Tibial nerve (tissue), 4 donors: ENCODE measurements around the gene NCOA7. TPM values are rescaled to one million over a fixed set of nuclear protein-coding genes. Genes with fewer than 3 reads are reported as not detected.

ENCODE experiments used
- DNase-seq, 2 donors: peaks; one replicate each; pipeline ENCODE4 v3.0.0-alpha.2; 2019; ENCODE audit warnings: low spot score in 2 of 2
- H3K27ac ChIP-seq, 4 donors: fragments of 200-600 bp; sonication (generic) in 3 of 4; one replicate each; pipeline ENCODE4 v1.5.1; 2017 to 2019; ENCODE audit warnings: mild to moderate bottlenecking in 1 of 4
- H3K27me3 ChIP-seq, 2 donors: fragments of 200-600 bp; sonication (generic) in 1 of 2; one replicate each; pipeline versions ENCODE4 v1.5.1 to v1.6.0; 2017 to 2019
- H3K36me3 ChIP-seq, 3 donors: fragments of 200-600 bp; sonication (generic); one replicate each; pipeline ENCODE4 v1.5.1; 2018 to 2019
- H3K4me1 ChIP-seq, 4 donors: fragments of 200-600 bp; sonication (generic) in 3 of 4; one replicate each; pipeline ENCODE4 v1.5.1; 2017 to 2019
- H3K4me3 ChIP-seq, 4 donors: fragments of 200-600 bp; sonication (generic) in 3 of 4; one replicate each; pipeline ENCODE4 v1.5.1; 2017 to 2019; ENCODE audit warnings: mild to moderate bottlenecking in 1 of 4, moderate library complexity in 1 of 4
- H3K9me3 ChIP-seq, 4 donors: fragments of 200-600 bp; sonication (generic) in 3 of 4; one replicate each; pipeline ENCODE4 v1.5.1; 2017 to 2019
- EP300 ChIP-seq, 2 donors: sonication (generic); formaldehyde crosslinking; IDR thresholded peaks; one replicate each; pipeline ENCODE4 v1.6.1; 2017; ENCODE audit warnings: antibody characterized with exemption in 2 of 2, mild to moderate bottlenecking in 1 of 2
- POLR2A ChIP-seq, 2 donors: fragments of 450-650 bp; IDR thresholded peaks; one replicate each; pipeline ENCODE4 v1.6.1; 2017; ENCODE audit warnings: antibody characterized with exemption in 2 of 2, mild to moderate bottlenecking in 2 of 2, moderate library complexity in 2 of 2
- WGBS, 2 donors: methylation state at CpG; one replicate each; pipeline ENCODE4 v1.1.5; 2018; 5-methylcytosine and 5-hydroxymethylcytosine counted together
- total RNA-seq, 4 donors: library from RNA; depleted of rRNA; stranded (reverse); fragments of >200 nt; gene quantifications; one replicate each; pipeline ENCODE4 v1.1.0, GENCODE V29; 2016
- TF ChIP-seq, protein P1 (sequence below), 5 experiments: fragments of 200-600 bp in 3 of 5; fragments of 450-650 bp in 2 of 5; sonication (generic) in 3 of 5; IDR thresholded peaks; one replicate each; pipeline ENCODE4 v1.5.1; 2016 to 2019; ENCODE audit warnings: antibody characterized with exemption in 5 of 5, mild to moderate bottlenecking in 3 of 5, moderate library complexity in 2 of 5

The NCOA7 gene
- total RNA-seq, 4 donors from 2014 or later = 38.7 to 86.7 (median 59.7) TPM

- Histone ChIP-seq H3K9me3 (no peaks in the 10 kb centered on the region), H3K36me3 (peaks cover 0 to 8% (median 0%) of the 10 kb centered on the region in 3 donors), H3K4me1 (peaks cover 0 to 47% (median 0%) of the 10 kb centered on the region in 4 donors), H3K4me3 (no peak overlapping the region), H3K27me3 (no peaks in the 10 kb centered on the region), H3K27ac (no peak overlapping the region)
- TF ChIP-seq EP300 (IDR thresholded peaks at IDR 0.05) (no peak), POLR2A (IDR thresholded peaks at IDR 0.05) (no peak)
- TF ChIP-seq, protein P1, sequence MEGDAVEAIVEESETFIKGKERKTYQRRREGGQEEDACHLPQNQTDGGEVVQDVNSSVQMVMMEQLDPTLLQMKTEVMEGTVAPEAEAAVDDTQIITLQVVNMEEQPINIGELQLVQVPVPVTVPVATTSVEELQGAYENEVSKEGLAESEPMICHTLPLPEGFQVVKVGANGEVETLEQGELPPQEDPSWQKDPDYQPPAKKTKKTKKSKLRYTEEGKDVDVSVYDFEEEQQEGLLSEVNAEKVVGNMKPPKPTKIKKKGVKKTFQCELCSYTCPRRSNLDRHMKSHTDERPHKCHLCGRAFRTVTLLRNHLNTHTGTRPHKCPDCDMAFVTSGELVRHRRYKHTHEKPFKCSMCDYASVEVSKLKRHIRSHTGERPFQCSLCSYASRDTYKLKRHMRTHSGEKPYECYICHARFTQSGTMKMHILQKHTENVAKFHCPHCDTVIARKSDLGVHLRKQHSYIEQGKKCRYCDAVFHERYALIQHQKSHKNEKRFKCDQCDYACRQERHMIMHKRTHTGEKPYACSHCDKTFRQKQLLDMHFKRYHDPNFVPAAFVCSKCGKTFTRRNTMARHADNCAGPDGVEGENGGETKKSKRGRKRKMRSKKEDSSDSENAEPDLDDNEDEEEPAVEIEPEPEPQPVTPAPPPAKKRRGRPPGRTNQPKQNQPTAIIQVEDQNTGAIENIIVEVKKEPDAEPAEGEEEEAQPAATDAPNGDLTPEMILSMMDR (IDR thresholded peaks at IDR 0.05) = no peak
- DNase-seq = no peak
- WGBS, 2 donors = 79 to 81% methylated on average over 8 of the region's 8 CpGs
These were observed 34.4 kb downstream of the NCOA7 start for GRCh38 chr6:125824946-125825771.

DNA sequence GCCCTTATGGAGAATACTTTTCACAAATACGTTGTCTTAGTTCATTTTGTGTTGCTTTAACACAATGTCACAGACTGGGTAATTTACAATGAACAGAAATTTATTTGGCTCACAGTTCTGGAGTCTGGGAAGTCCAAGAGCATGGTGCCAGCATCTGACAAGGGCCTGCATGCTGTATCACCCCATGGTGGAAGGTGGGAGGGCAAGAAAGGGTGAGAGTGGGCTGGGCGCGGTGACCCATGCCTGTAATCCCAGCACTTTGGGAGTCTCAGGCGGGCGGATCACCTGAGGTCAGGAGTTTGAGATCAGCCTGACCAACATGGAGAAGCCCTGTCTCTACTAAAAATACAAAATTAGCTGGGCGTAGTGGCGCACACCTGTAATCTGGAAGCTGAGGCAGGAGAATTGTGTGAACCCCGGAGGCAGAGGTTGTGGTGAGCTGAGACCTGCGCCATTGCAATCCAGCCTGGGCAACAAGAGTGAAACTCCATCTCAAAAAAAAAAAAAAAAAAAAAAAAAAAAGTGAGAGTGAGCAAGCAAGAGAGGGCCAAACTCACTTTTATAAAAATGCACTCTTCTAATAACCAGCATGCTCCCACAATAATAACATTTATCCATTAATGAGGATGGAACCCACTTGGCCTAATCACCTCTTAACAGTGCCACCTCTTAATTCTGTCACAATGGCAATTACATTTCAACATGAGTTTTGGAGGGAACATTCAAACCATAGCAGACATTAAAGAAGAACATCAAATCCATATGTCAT, 36.1 kb downstream of the NCOA7 start:
- Histone ChIP-seq H3K27me3 (no peaks in the 10 kb centered on the region), H3K9me3 (no peaks in the 10 kb centered on the region), H3K27ac (no peak overlapping the region), H3K36me3 (no peaks in the 10 kb centered on the region), H3K4me3 (no peak overlapping the region), H3K4me1 (peaks cover 0 to 36% (median 2%) of the 10 kb centered on the region in 4 donors)
- DNase-seq = no peak
- WGBS, 2 donors = 96 to 97% methylated on average over 9 of the region's 9 CpGs
- TF ChIP-seq, protein P1 (IDR thresholded peaks at IDR 0.05) = no peak
- no peak for TF ChIP-seq POLR2A (IDR thresholded peaks at IDR 0.05)
- TF ChIP-seq EP300 (IDR thresholded peaks at IDR 0.05) = no peak

- no peaks in the 10 kb centered on the region for H3K9me3 ChIP-seq
- no peak for DNase-seq
- no peaks in the 10 kb centered on the region for H3K36me3 ChIP-seq
- peak overlapping the region in 1 of 4 donors; percentile 30 for H3K27ac ChIP-seq
- H3K27me3 ChIP-seq = no peaks in the 10 kb centered on the region
- H3K4me3 ChIP-seq = no peak overlapping the region
- peak in 1 of 2 donors; percentile 29 for TF ChIP-seq EP300 (IDR thresholded peaks at IDR 0.05)
- no peak for TF ChIP-seq POLR2A (IDR thresholded peaks at IDR 0.05)
- H3K4me1 ChIP-seq = peaks cover 0 to 39% (median 2%) of the 10 kb centered on the region in 4 donors
- WGBS, 2 donors = 71% methylated on average over 2 of the region's 2 CpGs
These were observed 37.1 kb downstream of the NCOA7 start for GRCh38 chr6:125827788-125828320.

- Histone ChIP-seq H3K4me1 (peaks cover 0 to 46% (median 3%) of the 10 kb centered on the region in 4 donors), H3K36me3 (no peaks in the 10 kb centered on the region), H3K27ac (no peak overlapping the region), H3K9me3 (no peaks in the 10 kb centered on the region), H3K4me3 (no peak overlapping the region), H3K27me3 (no peaks in the 10 kb centered on the region)
- TF ChIP-seq POLR2A (IDR thresholded peaks at IDR 0.05) (no peak), EP300 (IDR thresholded peaks at IDR 0.05) (no peak)
- TF ChIP-seq, protein P1 (IDR thresholded peaks at IDR 0.05) = no peak
- 83 to 92% methylated on average over 2 of the region's 2 CpGs for WGBS, 2 donors
- DNase-seq = no peak
These were observed 37.8 kb downstream of the NCOA7 start for GRCh38 chr6:125828476-125829039.

GRCh38 chr6:125829433-125829832, 38.7 kb downstream of the NCOA7 start:
- 87% methylated on average over 4 of the region's 4 CpGs for WGBS, 2 donors
- H3K27me3 ChIP-seq = no peaks in the 10 kb centered on the region
- no peak for DNase-seq
- no peaks in the 10 kb centered on the region for H3K36me3 ChIP-seq
- peaks cover 0 to 53% (median 8%) of the 10 kb centered on the region in 4 donors for H3K4me1 ChIP-seq
- TF ChIP-seq POLR2A (IDR thresholded peaks at IDR 0.05) = no peak
- TF ChIP-seq, protein P1 (IDR thresholded peaks at IDR 0.05) = no peak
- no peak for TF ChIP-seq EP300 (IDR thresholded peaks at IDR 0.05)
- no peak overlapping the region for H3K4me3 ChIP-seq
- peak overlapping the region in 1 of 4 donors; percentile 13 for H3K27ac ChIP-seq
- no peaks in the 10 kb centered on the region for H3K9me3 ChIP-seq
